ENCODE data around the gene SKAP2. TPM values are rescaled to one million over a fixed set of nuclear protein-coding genes. Genes with fewer than 3 reads are reported as not detected.

SKAP2 gene
- total RNA-seq, 1 donor from 2014 or later: 4.8 TPM

DNA sequence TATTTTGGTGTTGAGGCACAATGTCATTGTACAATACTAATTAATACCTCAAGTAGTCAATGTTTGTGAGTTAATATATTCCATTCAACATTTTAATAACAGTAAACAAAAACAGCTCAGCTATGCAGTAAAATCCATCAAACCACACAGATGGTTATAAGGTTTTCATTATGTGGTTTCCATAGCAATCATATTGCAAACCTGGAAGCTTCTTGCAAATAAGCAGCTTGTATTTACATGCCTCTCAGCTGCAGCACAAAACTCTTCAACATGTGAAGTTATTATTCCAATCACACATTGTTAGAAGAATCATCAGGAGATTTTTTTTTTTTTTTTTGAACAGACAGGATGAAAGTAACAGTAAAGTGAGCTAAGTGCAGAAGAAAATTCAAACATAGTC lies 170.2 kb downstream of the SKAP2 start:
- peaks cover 31% of the 10 kb centered on the region for H3K27me3 Mint-ChIP-seq (ENCODE audit: low read depth)
- H3K27ac Mint-ChIP-seq (ENCODE audit: unreplicated experiment): no peak overlapping the region
- peaks cover 6% of the 10 kb centered on the region for H3K36me3 Mint-ChIP-seq (ENCODE audit: low read depth)
- TF ChIP-seq, protein P1, sequence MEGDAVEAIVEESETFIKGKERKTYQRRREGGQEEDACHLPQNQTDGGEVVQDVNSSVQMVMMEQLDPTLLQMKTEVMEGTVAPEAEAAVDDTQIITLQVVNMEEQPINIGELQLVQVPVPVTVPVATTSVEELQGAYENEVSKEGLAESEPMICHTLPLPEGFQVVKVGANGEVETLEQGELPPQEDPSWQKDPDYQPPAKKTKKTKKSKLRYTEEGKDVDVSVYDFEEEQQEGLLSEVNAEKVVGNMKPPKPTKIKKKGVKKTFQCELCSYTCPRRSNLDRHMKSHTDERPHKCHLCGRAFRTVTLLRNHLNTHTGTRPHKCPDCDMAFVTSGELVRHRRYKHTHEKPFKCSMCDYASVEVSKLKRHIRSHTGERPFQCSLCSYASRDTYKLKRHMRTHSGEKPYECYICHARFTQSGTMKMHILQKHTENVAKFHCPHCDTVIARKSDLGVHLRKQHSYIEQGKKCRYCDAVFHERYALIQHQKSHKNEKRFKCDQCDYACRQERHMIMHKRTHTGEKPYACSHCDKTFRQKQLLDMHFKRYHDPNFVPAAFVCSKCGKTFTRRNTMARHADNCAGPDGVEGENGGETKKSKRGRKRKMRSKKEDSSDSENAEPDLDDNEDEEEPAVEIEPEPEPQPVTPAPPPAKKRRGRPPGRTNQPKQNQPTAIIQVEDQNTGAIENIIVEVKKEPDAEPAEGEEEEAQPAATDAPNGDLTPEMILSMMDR (IDR thresholded peaks at IDR 0.05): no peak
- no peak for DNase-seq (ENCODE audit: low spot score)
- no peaks in the 10 kb centered on the region for H3K4me1 Mint-ChIP-seq (ENCODE audit: low read depth)
- H3K4me3 Mint-ChIP-seq (ENCODE audit: unreplicated experiment): no peak overlapping the region
- H3K9me3 Mint-ChIP-seq (ENCODE audit: low read depth): no peaks in the 10 kb centered on the region

DNA sequence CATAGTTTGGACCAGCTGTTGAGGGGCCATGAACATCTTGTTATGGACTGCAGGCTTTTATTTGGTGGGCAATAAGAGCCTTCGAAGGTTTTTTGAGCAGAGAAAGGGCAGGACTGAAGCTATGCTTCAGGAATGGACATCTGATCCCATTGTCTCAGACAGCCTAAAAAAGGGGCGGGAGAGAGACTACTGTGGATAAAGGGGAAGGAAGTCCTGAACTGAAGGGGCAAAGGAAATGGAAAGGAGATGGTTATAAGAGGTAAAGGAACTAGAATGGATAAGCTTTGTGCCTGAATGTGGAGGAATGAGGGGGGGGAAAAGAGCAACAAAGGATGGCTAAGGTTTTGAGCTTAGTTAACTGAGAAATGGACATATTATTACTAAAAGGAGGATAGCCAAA lies 172.5 kb downstream of the SKAP2 start:
- Mint-ChIP-seq H3K36me3 (ENCODE audit: low read depth) (peaks cover 6% of the 10 kb centered on the region), H3K4me1 (ENCODE audit: low read depth) (no peaks in the 10 kb centered on the region), H3K4me3 (ENCODE audit: unreplicated experiment) (no peak overlapping the region), H3K27me3 (ENCODE audit: low read depth) (peaks cover 24% of the 10 kb centered on the region), H3K9me3 (ENCODE audit: low read depth) (no peaks in the 10 kb centered on the region), H3K27ac (ENCODE audit: unreplicated experiment) (no peak overlapping the region)
- TF ChIP-seq, protein P1 (IDR thresholded peaks at IDR 0.05): no peak
- no peak for DNase-seq (ENCODE audit: low spot score)

DNA sequence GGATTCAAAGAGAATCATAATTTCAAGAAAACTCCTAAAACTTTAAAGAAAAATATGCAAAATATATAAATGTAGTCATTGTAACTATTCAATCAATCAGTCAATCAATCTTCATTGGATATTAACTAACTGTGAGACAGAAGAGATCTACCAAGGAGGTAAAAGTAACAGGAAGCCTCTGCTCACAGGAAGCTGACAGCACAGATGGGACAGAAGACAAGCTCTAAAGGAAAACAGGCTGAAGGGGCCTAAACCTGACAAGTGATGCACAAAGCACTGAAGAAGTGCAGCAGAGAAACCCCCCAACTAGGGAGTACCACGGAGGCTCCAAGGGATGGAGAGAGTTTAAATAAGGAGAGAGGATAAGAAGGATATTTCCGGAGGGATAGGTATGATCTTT lies 173.0 kb downstream of the SKAP2 start:
- H3K36me3 Mint-ChIP-seq (ENCODE audit: low read depth): peaks cover 6% of the 10 kb centered on the region
- no peaks in the 10 kb centered on the region for H3K9me3 Mint-ChIP-seq (ENCODE audit: low read depth)

DNA sequence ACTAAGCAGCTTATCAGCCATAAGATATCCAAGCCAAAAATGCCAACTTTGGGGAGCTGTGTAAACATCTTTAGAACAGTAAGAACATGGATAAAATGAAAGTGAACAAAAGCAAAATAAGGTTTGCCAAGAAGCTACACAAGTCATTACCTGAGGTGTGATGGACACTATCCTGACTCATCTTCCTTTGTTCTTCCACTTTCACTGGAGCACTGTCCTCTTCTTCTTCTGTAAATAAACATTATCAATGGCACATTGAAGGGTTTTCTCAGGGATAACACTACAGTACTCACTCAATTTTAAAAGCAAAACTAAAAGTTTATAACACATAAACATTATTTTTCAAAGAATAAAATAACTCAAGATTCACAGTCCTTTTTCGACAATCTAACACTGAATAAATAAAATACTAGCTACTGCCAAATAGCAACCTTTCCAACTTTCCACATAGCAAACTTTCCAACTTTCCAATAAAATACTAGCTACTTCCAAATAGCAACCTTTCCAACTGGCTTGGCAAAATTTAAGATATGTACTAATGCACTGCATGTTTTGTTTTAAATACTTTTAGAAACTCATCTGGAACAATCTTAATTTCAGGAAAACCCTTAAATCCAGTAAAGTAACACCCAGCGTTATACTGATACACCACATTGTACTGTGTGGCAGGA lies 174.1 kb downstream of the SKAP2 start:
- peaks cover 5% of the 10 kb centered on the region for H3K4me1 Mint-ChIP-seq (ENCODE audit: low read depth)
- no peak for DNase-seq (ENCODE audit: low spot score)
- TF ChIP-seq, protein P1 (IDR thresholded peaks at IDR 0.05): no peak
- peaks cover 20% of the 10 kb centered on the region for H3K27me3 Mint-ChIP-seq (ENCODE audit: low read depth)
- peaks cover 5% of the 10 kb centered on the region for H3K36me3 Mint-ChIP-seq (ENCODE audit: low read depth)
- no peak overlapping the region for H3K27ac Mint-ChIP-seq (ENCODE audit: unreplicated experiment)
- no peaks in the 10 kb centered on the region for H3K9me3 Mint-ChIP-seq (ENCODE audit: low read depth)
- no peak overlapping the region for H3K4me3 Mint-ChIP-seq (ENCODE audit: unreplicated experiment)

More for the DNA sequence above, 173.0 kb downstream of the SKAP2 start:
- H3K4me1 Mint-ChIP-seq (ENCODE audit: low read depth): peaks cover 5% of the 10 kb centered on the region
- TF ChIP-seq, protein P1 (IDR thresholded peaks at IDR 0.05): no peak
- H3K4me3 Mint-ChIP-seq (ENCODE audit: unreplicated experiment): no peak overlapping the region
- H3K27ac Mint-ChIP-seq (ENCODE audit: unreplicated experiment): no peak overlapping the region
- peaks cover 22% of the 10 kb centered on the region for H3K27me3 Mint-ChIP-seq (ENCODE audit: low read depth)
- DNase-seq (ENCODE audit: low spot score): no peak

DNA sequence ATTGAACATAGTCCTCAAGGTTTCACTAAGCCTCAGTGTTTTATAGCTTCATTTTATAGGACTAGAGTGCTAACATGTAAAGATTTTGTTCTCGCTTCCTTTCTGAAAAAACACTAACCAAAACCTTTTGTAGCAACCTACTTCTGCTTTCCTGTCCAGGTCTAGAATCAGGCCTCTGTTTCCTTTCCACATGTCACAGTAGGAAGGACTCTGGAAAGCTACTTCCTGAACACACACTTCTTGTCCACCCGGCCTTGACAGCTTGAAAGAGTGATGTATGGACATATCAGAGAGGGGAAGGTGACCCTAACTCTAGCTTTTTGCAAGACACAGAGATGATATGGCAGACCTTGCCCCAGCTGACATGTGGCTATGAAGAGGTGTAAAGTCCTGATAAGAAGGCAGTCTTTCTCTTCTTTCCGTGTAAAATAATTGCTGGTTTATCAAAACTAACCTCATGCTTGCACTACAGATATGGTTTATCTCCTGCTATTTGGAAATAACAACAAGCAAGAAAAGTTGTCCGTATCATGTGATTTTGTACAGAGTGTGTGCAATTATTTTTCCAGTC lies 175.4 kb downstream of the SKAP2 start:
- no peak overlapping the region for H3K27ac Mint-ChIP-seq (ENCODE audit: unreplicated experiment)
- peaks cover 5% of the 10 kb centered on the region for H3K36me3 Mint-ChIP-seq (ENCODE audit: low read depth)
- H3K4me1 Mint-ChIP-seq (ENCODE audit: low read depth): peaks cover 5% of the 10 kb centered on the region
- no peak for DNase-seq (ENCODE audit: low spot score)
- peaks cover 26% of the 10 kb centered on the region for H3K27me3 Mint-ChIP-seq (ENCODE audit: low read depth)
- H3K9me3 Mint-ChIP-seq (ENCODE audit: low read depth): no peaks in the 10 kb centered on the region
- no peak overlapping the region for H3K4me3 Mint-ChIP-seq (ENCODE audit: unreplicated experiment)
- TF ChIP-seq, protein P1 (IDR thresholded peaks at IDR 0.05): no peak

All from chondrocyte (in vitro differentiated cells).